Camera-type eye (tissue), 1 donor: Measurements from ENCODE around the gene SLC9C1. TPM values are rescaled to one million over a fixed set of nuclear protein-coding genes. Genes with fewer than 3 reads are reported as not detected.

Source experiments
- total RNA-seq: library from RNA; depleted of rRNA; stranded (reverse); fragments of >200 nt; gene quantifications from one replicate; pipeline ENCODE4 v1.2.3, GENCODE V29; 2014

The SLC9C1 gene
- 1.5 TPM for total RNA-seq

DNA sequence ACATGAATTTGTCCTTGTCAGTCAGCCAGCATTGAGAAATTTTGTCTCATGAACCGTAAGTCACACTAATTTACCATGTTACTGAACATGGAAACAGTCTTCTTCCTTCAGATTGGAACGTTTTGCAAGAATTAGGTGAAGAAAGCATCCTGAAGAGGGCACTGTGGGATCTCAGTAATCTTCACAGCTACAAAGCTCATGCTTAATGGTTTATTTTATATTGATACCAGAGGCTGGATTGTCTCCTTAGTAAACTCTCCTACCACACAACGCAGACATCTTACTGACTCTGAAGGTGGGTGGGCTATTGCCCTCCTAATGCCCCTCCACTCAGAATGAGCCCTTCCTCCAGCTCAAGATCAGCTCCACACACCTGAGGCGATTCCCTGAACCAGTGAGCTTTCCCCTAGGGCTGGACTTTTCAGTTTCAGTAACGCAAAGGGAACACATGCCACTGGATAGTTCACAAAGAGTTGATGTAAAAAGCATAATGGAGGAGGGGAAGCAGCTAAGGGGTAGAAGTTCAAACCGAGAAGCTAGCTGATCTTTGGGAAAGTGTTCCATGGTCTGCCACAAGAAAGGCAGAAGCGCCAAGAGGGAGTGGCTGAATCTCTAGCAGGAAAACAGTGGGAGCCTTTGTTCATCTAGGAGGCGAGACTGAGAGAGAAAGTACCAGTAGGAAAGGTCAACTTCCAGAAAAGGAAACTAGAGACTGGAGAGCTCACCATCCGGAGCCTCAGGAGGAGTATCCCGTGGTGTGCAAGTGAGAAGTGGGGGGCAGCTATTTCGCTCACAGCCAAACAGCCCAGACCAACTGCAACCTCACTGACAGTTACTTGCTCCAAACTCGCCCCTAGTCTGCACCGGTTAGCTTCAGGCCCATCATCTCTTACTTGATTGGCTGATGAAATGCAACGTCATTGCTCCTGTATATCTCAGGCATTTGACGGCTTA lies at the start of gene SLC9C1:
Gene SLC9C1 (minus strand): TSS at position 849 of the 954 bp plus-strand sequence. CDS start 7,425 bp downstream, outside the sequence.

DNA sequence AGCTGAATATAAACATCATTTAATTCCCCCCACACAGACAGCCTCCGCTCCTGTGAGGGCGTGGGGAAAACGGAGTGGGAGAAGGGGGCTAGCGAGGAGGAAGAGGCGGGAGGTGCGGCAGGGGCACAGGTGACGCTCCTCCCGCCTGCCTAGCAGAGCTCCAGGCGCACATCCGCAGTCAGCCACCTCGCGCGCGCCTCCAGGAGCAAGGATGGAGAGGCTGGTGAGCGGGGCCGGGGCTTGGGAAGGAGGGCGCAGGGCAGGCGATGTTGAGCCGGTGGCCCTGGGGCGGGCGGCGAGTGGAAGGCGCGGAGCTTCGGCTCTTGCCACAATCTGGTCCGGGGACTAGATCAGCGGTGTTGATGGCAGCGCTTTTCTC lies 39.0 kb upstream of the SLC9C1 start, which contains the start of gene CD200:
Gene CD200 (plus strand): TSS at position 155 of the 379 bp plus-strand sequence. CDS start 57 bp downstream, at position 212.

DNA sequence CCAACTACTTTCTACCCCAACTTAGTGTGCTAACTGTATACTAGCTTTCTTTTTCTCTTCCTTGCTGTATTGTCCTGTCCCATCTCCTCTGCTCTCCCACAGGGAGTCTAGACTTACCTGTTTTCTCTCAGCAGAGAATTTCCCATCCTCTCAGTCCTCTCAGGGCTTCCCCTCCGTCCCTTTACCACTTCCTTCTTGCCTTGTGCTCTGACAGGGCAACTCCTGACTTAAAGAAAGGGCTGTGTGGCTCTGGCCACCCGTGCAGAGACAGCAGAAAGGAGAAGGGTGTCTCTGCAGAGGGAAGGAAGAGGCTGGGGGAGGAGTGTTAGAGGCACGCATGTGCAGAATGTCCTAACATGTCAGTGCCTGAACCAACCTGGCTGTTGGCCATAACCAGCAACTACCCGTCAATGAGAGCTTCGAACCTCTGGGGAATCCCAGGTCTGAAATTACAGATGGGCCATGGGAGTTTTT lies 161.0 kb downstream of the SLC9C1 start, which contains the start of gene GCSAM:
Gene GCSAM (minus strand): TSS at position 274 of the 474 bp plus-strand sequence. CDS start 128 bp downstream, at position 146.

Other genes with a start within 250 kb of the SLC9C1 start
- 2.1 TPM for gene C3orf52, start 207.8 kb downstream of the SLC9C1 start, total RNA-seq
- gene GCSAM, start 161.0 kb downstream of the SLC9C1 start, total RNA-seq: 0.99 TPM
- gene CD200, start 38.9 kb upstream of the SLC9C1 start, total RNA-seq: 35.0 TPM
- gene BTLA, start 205.3 kb upstream of the SLC9C1 start, total RNA-seq: not detected